ENCODE measurements around the gene WWOX.

The WWOX gene

GRCh38 chr16:78932355-78932943, 833.0 kb downstream of the WWOX start:
- no peak for DNase-seq

GRCh38 chr16:78936060-78936459, 836.6 kb downstream of the WWOX start:
- no peak for DNase-seq

GRCh38 chr16:78939597-78939996, 840.1 kb downstream of the WWOX start:
- DNase-seq = no peak

- no peak for DNase-seq
Observed at GRCh38 chr16:78942625-78943245, 843.3 kb downstream of the WWOX start.

- no peak for DNase-seq
Observed at GRCh38 chr16:78945336-78945735, 845.9 kb downstream of the WWOX start.

GRCh38 chr16:78946556-78946955, 847.1 kb downstream of the WWOX start:
- no peak for DNase-seq

GRCh38 chr16:78950768-78951167, 851.3 kb downstream of the WWOX start:
- DNase-seq = no peak

- DNase-seq = no peak
Observed at GRCh38 chr16:78952630-78953029, 853.2 kb downstream of the WWOX start.

GRCh38 chr16:78953526-78953925, 854.1 kb downstream of the WWOX start:
- no peak for DNase-seq

- DNase-seq = no peak
Observed at GRCh38 chr16:78955206-78955605, 855.8 kb downstream of the WWOX start.

GRCh38 chr16:78956859-78957258, 857.4 kb downstream of the WWOX start:
- DNase-seq = no peak

GRCh38 chr16:78957317-78958100, 858.1 kb downstream of the WWOX start:
- no peak for DNase-seq

GRCh38 chr16:78961464-78961863, 862.0 kb downstream of the WWOX start:
- no peak for DNase-seq

GRCh38 chr16:78962457-78962929, 863.0 kb downstream of the WWOX start:
- DNase-seq = no peak

- DNase-seq = no peak
Observed at GRCh38 chr16:78967948-78968347, 868.5 kb downstream of the WWOX start.

GRCh38 chr16:78969721-78970120, 870.3 kb downstream of the WWOX start:
- DNase-seq = no peak

- DNase-seq = no peak
Observed at GRCh38 chr16:78970650-78971049, 871.2 kb downstream of the WWOX start.

- no peak for DNase-seq
Observed at GRCh38 chr16:78972006-78972405, 872.6 kb downstream of the WWOX start.

- DNase-seq = no peak
Observed at GRCh38 chr16:78972986-78973385, 873.5 kb downstream of the WWOX start.

- DNase-seq = no peak
Observed at GRCh38 chr16:78976212-78976611, 876.8 kb downstream of the WWOX start.

GRCh38 chr16:78980825-78981224, 881.4 kb downstream of the WWOX start:
- DNase-seq = no peak

- no peak for DNase-seq
Observed at GRCh38 chr16:78982096-78982744, 882.8 kb downstream of the WWOX start.

GRCh38 chr16:78984324-78984723, 884.9 kb downstream of the WWOX start:
- no peak for DNase-seq

Measured in bone marrow (tissue), 2 donors.